Caco-2 (cell line): Measurements from ENCODE around the gene CDKN3. TPM values are rescaled to one million over a fixed set of nuclear protein-coding genes. Genes with fewer than 3 reads are reported as not detected.

Source experiments
- BruUV-seq: library from RNA; stranded (reverse); fragments of 400-500 nt; replicated peaks from 2 replicates; lab custom pipeline; 2021; lab: Mats Ljungman, UMichigan
- CTCF ChIA-PET: fragments of 300-600 bp; sonication (Branson Sonifier 250); formaldehyde crosslinking; loops from one replicate; lab custom pipeline; 2022; ENCODE audit warnings: antibody characterized with exemption; lab: Charles Lee
- POLR2A ChIA-PET: fragments of 300-600 bp; sonication (Branson Sonifier 250); formaldehyde crosslinking; loops from one replicate; lab custom pipeline; 2022; ENCODE audit warnings: antibody characterized with exemption; lab: Charles Lee
- DNase-seq, 2 experiments: peaks; one replicate each; pipeline versions ENCODE4 v3.0.0 to v3.0.0-alpha.2; 2020 to 2022
- H3K27me3 ChIP-seq: replicated peaks from 2 replicates; pipeline ENCODE4 v1.6.0; 2011; ENCODE audit warnings: low read length; ENCODE audit not compliant: control insufficient read depth, insufficient read depth
- H3K36me3 ChIP-seq: 2 replicates; pipeline ENCODE4 v1.5.1; 2011; ENCODE audit warnings: low read length; ENCODE audit not compliant: control insufficient read depth, insufficient read depth
- H3K4me1 ChIP-seq: fragments of 250-450 bp; sonication (Bioruptor Pico); 2 replicates; pipeline ENCODE4 v1.5.1; 2020; ENCODE audit warnings: mild to moderate bottlenecking
- H3K4me3 ChIP-seq: 2 replicates; pipeline ENCODE4 v1.5.1; 2011; ENCODE audit warnings: low read depth, mild to moderate bottlenecking, control low read depth, low read length
- H3K9me3 ChIP-seq: fragments of 250-450 bp; sonication (Bioruptor Pico); 2 replicates; pipeline ENCODE4 v1.5.1; 2020; ENCODE audit warnings: mild to moderate bottlenecking, moderate library complexity
- H3K27ac Mint-ChIP-seq: one replicate; pipeline ENCODE4 v1.8.0; 2022; ENCODE audit warnings: mixed read lengths; ENCODE audit not compliant: unreplicated experiment
- H3K27me3 Mint-ChIP-seq: one replicate; pipeline ENCODE4 v1.8.0; 2022; ENCODE audit warnings: mixed read lengths; ENCODE audit not compliant: insufficient read depth, unreplicated experiment
- H3K36me3 Mint-ChIP-seq: one replicate; pipeline ENCODE4 v1.8.0; 2022; ENCODE audit warnings: mild to moderate bottlenecking, mixed read lengths; ENCODE audit not compliant: insufficient read depth, unreplicated experiment
- H3K4me1 Mint-ChIP-seq: one replicate; pipeline ENCODE4 v1.8.0; 2022; ENCODE audit warnings: low read depth, mixed read lengths; ENCODE audit not compliant: unreplicated experiment
- H3K4me3 Mint-ChIP-seq: one replicate; pipeline ENCODE4 v1.8.0; 2022; ENCODE audit warnings: mild to moderate bottlenecking, moderate library complexity, mixed read lengths; ENCODE audit not compliant: unreplicated experiment
- H3K9me3 Mint-ChIP-seq: one replicate; pipeline ENCODE4 v1.8.0; 2022; ENCODE audit warnings: mixed read lengths; ENCODE audit not compliant: unreplicated experiment
- intact Hi-C: fragments of 100-400 bp; cut with micrococcal nuclease; formaldehyde crosslinking; loops from one replicate; pipeline ENCODE4 v1.10.0; 2022; ENCODE audit not compliant: unreplicated experiment
- total RNA-seq: library from RNA; stranded (reverse); gene quantifications from 2 replicates; pipeline ENCODE4 v1.2.3, GENCODE V29; 2022
- TF ChIP-seq, protein P1 (sequence below), 2 experiments: fragments of 200-600 bp in 1 of 2; IDR thresholded peaks; 1 replicate in 1 of 2; 2 replicates in 1 of 2; pipeline versions ENCODE4 v1.5.1 to v1.8.0; 2011 to 2022; ENCODE audit warnings: antibody characterized with exemption in 1 of 2, control low read depth in 1 of 2, inconsistent platforms in 1 of 2, low read depth in 1 of 2, low read length in 1 of 2, mild to moderate bottlenecking in 1 of 2, moderate library complexity in 1 of 2; ENCODE audit not compliant: insufficient read depth in 1 of 2, severe bottlenecking in 1 of 2, unreplicated experiment in 1 of 2

Gene CDKN3
- total RNA-seq, 1 experiment from 2014 or later, result 83.0 TPM

DNA sequence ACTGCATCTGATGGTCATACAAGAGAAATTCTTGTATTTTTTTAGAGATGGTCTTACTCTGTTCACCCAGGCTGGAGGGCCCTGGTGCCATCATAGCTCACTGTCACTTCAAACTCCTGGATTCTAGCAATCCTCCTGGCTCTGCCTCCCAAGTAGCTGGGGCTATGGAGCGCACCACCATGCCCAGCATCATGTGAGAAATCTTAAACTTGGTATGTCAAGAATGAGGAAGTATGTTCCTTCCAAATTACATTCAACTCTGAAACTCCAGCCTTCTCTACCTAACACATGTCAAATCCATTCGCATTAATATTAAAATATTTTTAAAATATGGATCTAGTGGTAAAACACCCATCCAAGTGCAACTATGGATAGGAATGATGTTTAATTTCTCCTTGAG, 27.5 kb upstream of the CDKN3 start:
- H3K4me3 Mint-ChIP-seq, result no peak overlapping the region

GRCh38 chr14:54370323-54371198, 26.2 kb upstream of the CDKN3 start:
- H3K4me1 Mint-ChIP-seq, result peaks cover 23% of the 10 kb centered on the region
- no peaks in the 10 kb centered on the region for H3K36me3 Mint-ChIP-seq
- Histone ChIP-seq H3K27me3 (no peaks in the 10 kb centered on the region), H3K36me3 (no peaks in the 10 kb centered on the region), H3K9me3 (no peaks in the 10 kb centered on the region), H3K4me3 (no peak overlapping the region), H3K4me1 (peaks cover 20% of the 10 kb centered on the region)
- H3K27me3 Mint-ChIP-seq, result no peaks in the 10 kb centered on the region
- no peak overlapping the region for H3K4me3 Mint-ChIP-seq
- TF ChIP-seq, protein P1, sequence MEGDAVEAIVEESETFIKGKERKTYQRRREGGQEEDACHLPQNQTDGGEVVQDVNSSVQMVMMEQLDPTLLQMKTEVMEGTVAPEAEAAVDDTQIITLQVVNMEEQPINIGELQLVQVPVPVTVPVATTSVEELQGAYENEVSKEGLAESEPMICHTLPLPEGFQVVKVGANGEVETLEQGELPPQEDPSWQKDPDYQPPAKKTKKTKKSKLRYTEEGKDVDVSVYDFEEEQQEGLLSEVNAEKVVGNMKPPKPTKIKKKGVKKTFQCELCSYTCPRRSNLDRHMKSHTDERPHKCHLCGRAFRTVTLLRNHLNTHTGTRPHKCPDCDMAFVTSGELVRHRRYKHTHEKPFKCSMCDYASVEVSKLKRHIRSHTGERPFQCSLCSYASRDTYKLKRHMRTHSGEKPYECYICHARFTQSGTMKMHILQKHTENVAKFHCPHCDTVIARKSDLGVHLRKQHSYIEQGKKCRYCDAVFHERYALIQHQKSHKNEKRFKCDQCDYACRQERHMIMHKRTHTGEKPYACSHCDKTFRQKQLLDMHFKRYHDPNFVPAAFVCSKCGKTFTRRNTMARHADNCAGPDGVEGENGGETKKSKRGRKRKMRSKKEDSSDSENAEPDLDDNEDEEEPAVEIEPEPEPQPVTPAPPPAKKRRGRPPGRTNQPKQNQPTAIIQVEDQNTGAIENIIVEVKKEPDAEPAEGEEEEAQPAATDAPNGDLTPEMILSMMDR (IDR thresholded peaks at IDR 0.05; ENCODE audit: insufficient read depth in 1 of 2, low read depth in 1 of 2, low read length in 1 of 2, severe bottlenecking in 1 of 2, unreplicated experiment in 1 of 2), result no peak
- DNase-seq, result no peak
- POLR2A ChIA-PET, result no interaction called here
- H3K9me3 Mint-ChIP-seq, result no peaks in the 10 kb centered on the region
- intact Hi-C loops, result no loop called here
- CTCF ChIA-PET, result interaction anchor here (0.9 to 2.1 kb wide), 2 partner anchors 26 to 50 kb away, joined by 3 to 7 read pairs; partner anchors contain the start of gene CDKN3
- no peak overlapping the region for H3K27ac Mint-ChIP-seq
- BruUV-seq, result no TSS peak

More for the DNA sequence above, 27.5 kb upstream of the CDKN3 start:
- TF ChIP-seq, protein P1 (IDR thresholded peaks at IDR 0.05; ENCODE audit: insufficient read depth in 1 of 2, low read depth in 1 of 2, low read length in 1 of 2, severe bottlenecking in 1 of 2, unreplicated experiment in 1 of 2), result no peak
- ChIA-PET CTCF (interaction anchor here (2.1 kb wide), 1 partner anchor 51 kb away, joined by 7 read pairs; no protein-coding TSS in a partner anchor), POLR2A (no interaction called here)
- Mint-ChIP-seq H3K4me1 (peaks cover 16% of the 10 kb centered on the region), H3K27ac (no peak overlapping the region), H3K27me3 (no peaks in the 10 kb centered on the region), H3K9me3 (no peaks in the 10 kb centered on the region), H3K36me3 (no peaks in the 10 kb centered on the region)
- H3K4me3 ChIP-seq, result no peak overlapping the region
- no TSS peak for BruUV-seq
- no peaks in the 10 kb centered on the region for H3K36me3 ChIP-seq
- no peaks in the 10 kb centered on the region for H3K9me3 ChIP-seq
- DNase-seq, result no peak
- peaks cover 20% of the 10 kb centered on the region for H3K4me1 ChIP-seq
- no peaks in the 10 kb centered on the region for H3K27me3 ChIP-seq
- intact Hi-C loops, result no loop called here

DNA sequence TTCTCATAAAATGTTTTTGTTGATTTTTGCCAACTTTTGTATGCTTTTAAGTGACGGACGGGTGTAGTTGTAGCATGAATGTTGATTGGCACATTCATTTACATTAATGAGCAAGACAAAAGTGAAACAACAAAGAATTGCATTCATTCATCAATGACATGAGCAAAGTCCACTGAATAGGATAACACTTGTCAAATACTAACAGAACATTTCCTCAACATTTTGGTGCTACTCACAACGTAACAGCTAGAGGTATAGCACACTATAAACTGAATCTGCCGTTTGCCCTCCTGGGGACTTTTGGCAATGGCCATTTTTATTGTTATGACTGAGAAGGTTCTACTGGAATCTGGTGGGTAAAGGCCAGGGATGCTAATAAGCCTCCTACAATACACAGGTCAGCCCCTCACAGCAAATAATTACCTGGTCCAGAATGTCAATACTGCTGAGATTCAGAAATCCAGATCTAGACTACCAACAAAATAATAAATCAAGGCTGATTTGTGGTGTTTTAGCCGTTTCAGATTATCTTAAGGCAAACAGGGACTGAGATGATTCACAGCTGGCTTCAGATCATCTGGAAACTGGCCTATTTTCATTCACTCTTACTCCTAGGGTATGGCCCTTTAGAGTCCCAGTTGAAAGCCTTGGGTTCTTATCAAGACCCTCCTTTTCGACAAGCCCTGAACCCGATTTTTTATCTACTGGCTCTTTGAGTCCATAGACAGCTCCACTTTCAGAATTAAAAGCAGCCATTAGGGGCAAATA, 22.5 kb upstream of the CDKN3 start:
- no peak overlapping the region for H3K4me3 ChIP-seq
- Mint-ChIP-seq H3K27ac (no peak overlapping the region), H3K36me3 (no peaks in the 10 kb centered on the region), H3K9me3 (no peaks in the 10 kb centered on the region), H3K27me3 (no peaks in the 10 kb centered on the region), H3K4me3 (no peak overlapping the region), H3K4me1 (peaks cover 7% of the 10 kb centered on the region)
- BruUV-seq, result no TSS peak
- intact Hi-C loops, result no loop called here
- no peaks in the 10 kb centered on the region for H3K36me3 ChIP-seq
- ChIA-PET POLR2A (no interaction called here), CTCF (interaction anchor here (0.8 kb wide), 1 partner anchor 12 kb away, joined by 3 read pairs; no protein-coding TSS in a partner anchor)
- no peaks in the 10 kb centered on the region for H3K9me3 ChIP-seq
- TF ChIP-seq, protein P1 (IDR thresholded peaks at IDR 0.05; ENCODE audit: insufficient read depth in 1 of 2, low read depth in 1 of 2, low read length in 1 of 2, severe bottlenecking in 1 of 2, unreplicated experiment in 1 of 2), result no peak
- H3K27me3 ChIP-seq, result no peaks in the 10 kb centered on the region
- DNase-seq, result no peak
- H3K4me1 ChIP-seq, result peaks cover 7% of the 10 kb centered on the region
